Ishikawa (cell line): Measurements from ENCODE around the gene RAPGEF4.

ENCODE experiments used
- CEBPB ChIP-seq: IDR thresholded peaks from 2 replicates; pipeline ENCODE4 v1.6.1; 2012
- EP300 ChIP-seq: IDR thresholded peaks from 2 replicates; pipeline ENCODE4 v1.6.1; 2012; ENCODE audit warnings: borderline replicate concordance
- FOXM1 ChIP-seq: IDR thresholded peaks from 2 replicates; pipeline ENCODE4 v1.6.1; 2012; ENCODE audit warnings: low read depth, borderline replicate concordance
- MAX ChIP-seq: IDR thresholded peaks from 2 replicates; pipeline ENCODE4 v1.6.1; 2012
- RAD21 ChIP-seq: IDR thresholded peaks from 2 replicates; pipeline ENCODE4 v1.6.1; 2012; ENCODE audit warnings: low read depth
- REST ChIP-seq: IDR thresholded peaks from 2 replicates; pipeline ENCODE4 v1.6.1; 2012; ENCODE audit warnings: low read depth, mild to moderate bottlenecking
- TAF1 ChIP-seq: IDR thresholded peaks from 2 replicates; pipeline ENCODE4 v1.6.1; 2012; ENCODE audit warnings: low read depth, mild to moderate bottlenecking
- TCF12 ChIP-seq: IDR thresholded peaks from 2 replicates; pipeline ENCODE4 v1.6.1; 2012; ENCODE audit warnings: low read depth
- USF1 ChIP-seq: IDR thresholded peaks from 2 replicates; pipeline ENCODE4 v1.6.1; 2012
- YY1 ChIP-seq: IDR thresholded peaks from 2 replicates; pipeline ENCODE4 v1.6.1; 2012; ENCODE audit warnings: low read depth
- ZBTB7A ChIP-seq: IDR thresholded peaks from 2 replicates; pipeline ENCODE4 v1.6.1; 2012; ENCODE audit warnings: low read depth

DNA sequence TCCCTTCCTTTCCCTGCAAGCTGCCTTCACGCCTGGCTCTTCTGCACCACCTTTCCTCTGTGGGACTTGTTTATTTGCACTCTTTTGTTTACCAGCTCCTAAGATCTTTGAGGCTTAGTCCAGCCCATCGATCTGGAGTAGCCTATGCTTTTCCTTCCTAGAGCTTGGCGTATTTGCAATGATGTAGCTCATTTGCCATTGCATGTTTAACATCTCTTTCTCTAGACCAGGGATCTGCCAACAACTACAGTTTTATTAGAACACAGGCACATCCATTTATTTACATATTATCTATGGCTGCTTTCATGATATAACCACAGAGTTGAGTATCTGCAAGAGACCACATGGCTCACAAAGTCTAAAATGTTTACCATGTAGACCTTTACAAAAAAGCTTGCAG, 150.4 kb downstream of the RAPGEF4 start:
- TF ChIP-seq MAX = no peak
- no peak for TF ChIP-seq CEBPB
- no peak for TF ChIP-seq YY1
- no peak for TF ChIP-seq EP300
- no peak for TF ChIP-seq REST
- TF ChIP-seq TAF1 = no peak
- TF ChIP-seq FOXM1 = no peak
- TF ChIP-seq ZBTB7A = no peak
- TF ChIP-seq USF1 = no peak
- no peak for TF ChIP-seq TCF12
- TF ChIP-seq RAD21 = no peak
